ENCODE measurements around the gene OSBPL1A.

The OSBPL1A gene

DNA sequence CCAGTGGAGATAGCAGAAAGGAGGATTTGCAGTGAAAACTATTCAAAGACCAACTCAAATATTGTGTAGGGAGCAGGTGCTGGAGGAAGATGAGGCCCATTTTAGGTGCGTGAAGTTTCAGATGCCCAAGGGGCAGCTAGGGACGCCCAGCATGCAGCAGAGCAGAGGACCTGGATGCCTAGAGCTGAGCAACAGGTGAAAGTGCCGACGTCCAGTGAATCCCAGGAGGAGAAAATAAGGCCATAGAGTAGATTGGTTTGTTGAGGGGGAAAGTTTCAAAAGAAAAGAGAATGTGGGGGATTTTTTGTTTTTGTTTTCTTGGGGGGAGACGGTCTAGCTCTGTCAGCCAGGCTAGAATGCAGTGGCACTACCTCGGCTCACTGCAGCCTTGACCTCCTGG, 53.1 kb downstream of the OSBPL1A start:
- TF ChIP-seq, protein P1, sequence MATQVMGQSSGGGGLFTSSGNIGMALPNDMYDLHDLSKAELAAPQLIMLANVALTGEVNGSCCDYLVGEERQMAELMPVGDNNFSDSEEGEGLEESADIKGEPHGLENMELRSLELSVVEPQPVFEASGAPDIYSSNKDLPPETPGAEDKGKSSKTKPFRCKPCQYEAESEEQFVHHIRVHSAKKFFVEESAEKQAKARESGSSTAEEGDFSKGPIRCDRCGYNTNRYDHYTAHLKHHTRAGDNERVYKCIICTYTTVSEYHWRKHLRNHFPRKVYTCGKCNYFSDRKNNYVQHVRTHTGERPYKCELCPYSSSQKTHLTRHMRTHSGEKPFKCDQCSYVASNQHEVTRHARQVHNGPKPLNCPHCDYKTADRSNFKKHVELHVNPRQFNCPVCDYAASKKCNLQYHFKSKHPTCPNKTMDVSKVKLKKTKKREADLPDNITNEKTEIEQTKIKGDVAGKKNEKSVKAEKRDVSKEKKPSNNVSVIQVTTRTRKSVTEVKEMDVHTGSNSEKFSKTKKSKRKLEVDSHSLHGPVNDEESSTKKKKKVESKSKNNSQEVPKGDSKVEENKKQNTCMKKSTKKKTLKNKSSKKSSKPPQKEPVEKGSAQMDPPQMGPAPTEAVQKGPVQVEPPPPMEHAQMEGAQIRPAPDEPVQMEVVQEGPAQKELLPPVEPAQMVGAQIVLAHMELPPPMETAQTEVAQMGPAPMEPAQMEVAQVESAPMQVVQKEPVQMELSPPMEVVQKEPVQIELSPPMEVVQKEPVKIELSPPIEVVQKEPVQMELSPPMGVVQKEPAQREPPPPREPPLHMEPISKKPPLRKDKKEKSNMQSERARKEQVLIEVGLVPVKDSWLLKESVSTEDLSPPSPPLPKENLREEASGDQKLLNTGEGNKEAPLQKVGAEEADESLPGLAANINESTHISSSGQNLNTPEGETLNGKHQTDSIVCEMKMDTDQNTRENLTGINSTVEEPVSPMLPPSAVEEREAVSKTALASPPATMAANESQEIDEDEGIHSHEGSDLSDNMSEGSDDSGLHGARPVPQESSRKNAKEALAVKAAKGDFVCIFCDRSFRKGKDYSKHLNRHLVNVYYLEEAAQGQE (IDR thresholded peaks at IDR 0.05; ENCODE audit: insufficient read depth in 1 of 2, low read depth in 2 of 2, low read length in 2 of 2): no peak
- TF ChIP-seq POLR2AphosphoS5 (IDR thresholded peaks at IDR 0.05; ENCODE audit: low read depth, low read length): no peak
- TF ChIP-seq SIN3A (IDR thresholded peaks at IDR 0.05; ENCODE audit: borderline replicate concordance, insufficient read depth, low read length): no peak
- TF ChIP-seq FOXP2 (optimal IDR thresholded peaks at IDR 0.05; ENCODE audit: borderline replicate concordance, extremely low read depth, extremely low read length, insufficient read depth): no peak
- no peak for TF ChIP-seq TAF1 (IDR thresholded peaks at IDR 0.05; ENCODE audit: borderline replicate concordance, insufficient read depth, low read length)

DNA sequence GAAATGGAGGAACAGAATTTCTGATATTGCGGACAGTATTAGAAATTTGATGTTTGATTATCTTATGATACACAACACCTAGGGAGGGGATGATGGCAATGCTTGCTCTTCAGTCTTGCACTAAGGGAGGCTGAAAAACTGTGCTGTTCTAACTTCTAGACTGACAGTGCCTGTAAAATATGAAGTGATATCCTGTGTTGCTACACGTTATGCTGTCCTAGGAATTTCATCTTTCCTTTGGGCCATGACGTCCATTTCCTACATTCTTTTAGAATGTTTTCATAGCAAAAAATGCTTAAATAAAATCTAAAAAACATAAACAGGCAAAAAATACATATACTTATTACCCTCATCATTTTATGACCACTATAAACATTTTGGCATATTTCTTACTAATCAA, 55.3 kb downstream of the OSBPL1A start:
- TF ChIP-seq FOXP2 (optimal IDR thresholded peaks at IDR 0.05; ENCODE audit: borderline replicate concordance, extremely low read depth, extremely low read length, insufficient read depth) (no peak), SIN3A (IDR thresholded peaks at IDR 0.05; ENCODE audit: borderline replicate concordance, insufficient read depth, low read length) (no peak), POLR2AphosphoS5 (IDR thresholded peaks at IDR 0.05; ENCODE audit: low read depth, low read length) (no peak), TAF1 (IDR thresholded peaks at IDR 0.05; ENCODE audit: borderline replicate concordance, insufficient read depth, low read length) (no peak)
- TF ChIP-seq, protein P1 (IDR thresholded peaks at IDR 0.05; ENCODE audit: insufficient read depth in 1 of 2, low read depth in 2 of 2, low read length in 2 of 2): no peak

DNA sequence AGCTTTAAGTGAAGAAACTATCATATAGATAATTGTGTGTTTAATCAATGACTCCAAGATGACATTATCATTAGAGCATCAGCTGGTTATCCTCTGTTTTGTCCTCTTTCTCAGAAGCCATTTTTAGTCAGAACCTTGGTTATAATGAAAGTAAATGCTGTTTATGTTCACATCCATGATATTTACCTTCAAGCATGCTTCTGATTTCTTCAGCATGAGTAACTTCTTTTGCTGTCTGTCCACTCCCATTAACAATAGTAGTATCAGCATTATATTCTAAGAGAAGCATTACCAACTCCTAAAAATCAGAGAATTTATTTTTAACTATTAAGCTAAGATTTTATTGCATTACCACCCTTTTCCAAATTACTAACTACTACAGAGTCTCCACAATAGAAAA, 56.3 kb downstream of the OSBPL1A start:
- TF ChIP-seq POLR2AphosphoS5 (IDR thresholded peaks at IDR 0.05; ENCODE audit: low read depth, low read length): no peak
- no peak for TF ChIP-seq FOXP2 (optimal IDR thresholded peaks at IDR 0.05; ENCODE audit: borderline replicate concordance, extremely low read depth, extremely low read length, insufficient read depth)
- TF ChIP-seq, protein P1 (IDR thresholded peaks at IDR 0.05; ENCODE audit: insufficient read depth in 1 of 2, low read depth in 2 of 2, low read length in 2 of 2): no peak
- no peak for TF ChIP-seq TAF1 (IDR thresholded peaks at IDR 0.05; ENCODE audit: borderline replicate concordance, insufficient read depth, low read length)
- no peak for TF ChIP-seq SIN3A (IDR thresholded peaks at IDR 0.05; ENCODE audit: borderline replicate concordance, insufficient read depth, low read length)

DNA sequence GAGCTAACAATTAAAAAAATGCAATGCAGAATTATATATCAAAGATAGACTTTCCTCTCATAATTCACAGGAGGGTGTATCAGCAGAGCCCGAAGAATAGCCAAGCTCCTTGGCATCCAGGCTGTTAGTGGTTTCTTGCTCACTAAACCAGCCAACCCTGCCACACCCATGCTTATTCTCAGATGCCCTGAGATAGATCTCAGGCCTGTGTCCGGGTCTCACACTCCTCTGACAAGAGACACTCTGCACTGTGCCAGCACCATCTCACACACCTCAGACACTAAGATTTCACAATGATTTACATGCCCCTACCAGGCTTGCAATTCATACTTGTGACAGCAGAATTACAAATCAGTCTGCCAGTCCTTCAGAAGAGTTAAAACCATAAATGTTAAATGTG, 64.5 kb downstream of the OSBPL1A start:
- no peak for TF ChIP-seq TAF1 (IDR thresholded peaks at IDR 0.05; ENCODE audit: borderline replicate concordance, insufficient read depth, low read length)
- TF ChIP-seq, protein P1 (IDR thresholded peaks at IDR 0.05; ENCODE audit: insufficient read depth in 1 of 2, low read depth in 2 of 2, low read length in 2 of 2): no peak
- TF ChIP-seq SIN3A (IDR thresholded peaks at IDR 0.05; ENCODE audit: borderline replicate concordance, insufficient read depth, low read length): no peak
- TF ChIP-seq POLR2AphosphoS5 (IDR thresholded peaks at IDR 0.05; ENCODE audit: low read depth, low read length): no peak
- TF ChIP-seq FOXP2 (optimal IDR thresholded peaks at IDR 0.05; ENCODE audit: borderline replicate concordance, extremely low read depth, extremely low read length, insufficient read depth): no peak

DNA sequence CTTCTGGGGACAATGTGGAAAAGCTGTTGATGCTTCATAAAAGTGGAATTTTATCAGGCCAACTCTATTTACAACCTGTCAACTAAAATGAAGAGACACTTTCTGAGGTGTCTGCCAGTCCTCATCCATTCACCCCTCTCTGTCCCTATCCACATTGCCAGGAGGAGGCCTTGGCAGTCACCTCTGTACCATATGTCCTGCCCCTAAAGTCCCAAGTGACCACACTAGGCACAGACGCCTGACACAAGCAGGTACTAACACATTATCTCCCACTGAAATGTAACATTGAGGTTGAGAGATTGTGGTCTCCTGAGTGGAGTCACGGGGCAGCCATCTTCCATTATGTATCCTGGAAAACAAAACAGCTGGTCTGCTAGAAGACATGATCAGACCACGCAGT, 71.4 kb downstream of the OSBPL1A start:
- TF ChIP-seq POLR2AphosphoS5 (IDR thresholded peaks at IDR 0.05; ENCODE audit: low read depth, low read length) (no peak), FOXP2 (optimal IDR thresholded peaks at IDR 0.05; ENCODE audit: borderline replicate concordance, extremely low read depth, extremely low read length, insufficient read depth) (no peak), TAF1 (IDR thresholded peaks at IDR 0.05; ENCODE audit: borderline replicate concordance, insufficient read depth, low read length) (no peak), SIN3A (IDR thresholded peaks at IDR 0.05; ENCODE audit: borderline replicate concordance, insufficient read depth, low read length) (no peak)
- TF ChIP-seq, protein P1 (IDR thresholded peaks at IDR 0.05; ENCODE audit: insufficient read depth in 1 of 2, low read depth in 2 of 2, low read length in 2 of 2): no peak

All from PFSK-1 (cell line).